ENCODE results near the gene OR2A42. TPM values are rescaled to one million over a fixed set of nuclear protein-coding genes. Genes with fewer than 3 reads are reported as not detected.
"Not testable (repeated sequence)": the region's sequence is repeated elsewhere in the genome, so short reads cannot be mapped to it uniquely, and the experiment has no call there.

The OR2A42 gene
- total RNA-seq, 1 donor, result not detected

DNA sequence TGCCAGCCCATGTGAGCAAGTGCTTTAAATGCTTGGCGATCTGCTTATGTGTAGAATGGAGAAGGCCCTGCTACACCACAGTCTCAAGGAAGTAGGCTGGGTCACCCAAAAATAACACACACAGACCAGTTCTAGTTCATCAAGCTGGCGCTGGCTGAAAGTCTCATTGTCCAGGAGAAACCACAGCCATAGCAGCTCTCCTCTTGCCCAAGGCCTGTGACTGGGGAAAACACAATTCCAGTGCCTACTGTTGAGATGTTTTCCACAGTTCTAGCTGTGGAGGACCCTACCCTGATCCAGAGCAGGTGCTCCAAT is 60.3 kb downstream of the OR2A42 start:
- DNase-seq (ENCODE audit: low read depth), result not testable (repeated sequence)

DNA sequence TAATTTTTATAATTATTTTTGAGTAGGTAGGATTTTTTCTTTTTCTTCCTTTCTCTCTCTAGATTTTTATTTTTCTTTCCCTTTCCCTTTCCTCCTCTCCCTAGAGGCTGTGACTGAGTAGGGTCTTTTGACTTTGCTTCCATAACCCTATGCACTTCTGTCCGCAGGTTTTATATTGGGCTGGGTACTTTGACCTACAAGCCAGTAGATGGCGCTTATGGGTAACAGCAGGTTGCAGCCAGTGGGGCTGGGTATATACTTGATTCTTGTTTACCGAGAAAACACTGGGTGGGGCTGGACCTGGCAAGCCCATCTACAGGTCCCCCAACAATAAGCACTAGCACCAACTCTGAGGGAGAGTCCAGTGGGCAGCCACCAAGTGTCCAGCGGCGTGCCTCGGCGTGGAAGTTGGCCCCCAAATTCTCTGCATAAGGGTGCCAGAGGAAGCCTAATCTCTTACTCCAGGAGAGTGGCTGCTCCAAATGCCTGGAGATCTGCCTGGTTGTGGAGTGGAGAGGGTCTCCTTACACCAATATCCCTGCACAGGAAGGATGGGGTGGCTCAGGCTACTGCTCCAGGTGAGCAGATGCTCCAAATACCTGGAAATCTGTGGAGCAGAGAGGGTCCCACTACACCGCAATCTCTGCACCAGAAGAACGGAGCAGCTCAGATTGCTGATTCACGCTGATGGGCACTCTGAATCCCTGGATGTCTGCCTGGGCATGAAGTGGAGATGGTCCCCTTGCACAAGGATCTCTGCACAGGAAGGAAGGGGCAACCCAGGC is 60.8 kb downstream of the OR2A42 start:
- H3K4me3 ChIP-seq (ENCODE audit: low read depth, low read length), result not testable (repeated sequence)
- peak; percentile 45 for DNase-seq (ENCODE audit: low read depth)
- TF ChIP-seq, protein P1, sequence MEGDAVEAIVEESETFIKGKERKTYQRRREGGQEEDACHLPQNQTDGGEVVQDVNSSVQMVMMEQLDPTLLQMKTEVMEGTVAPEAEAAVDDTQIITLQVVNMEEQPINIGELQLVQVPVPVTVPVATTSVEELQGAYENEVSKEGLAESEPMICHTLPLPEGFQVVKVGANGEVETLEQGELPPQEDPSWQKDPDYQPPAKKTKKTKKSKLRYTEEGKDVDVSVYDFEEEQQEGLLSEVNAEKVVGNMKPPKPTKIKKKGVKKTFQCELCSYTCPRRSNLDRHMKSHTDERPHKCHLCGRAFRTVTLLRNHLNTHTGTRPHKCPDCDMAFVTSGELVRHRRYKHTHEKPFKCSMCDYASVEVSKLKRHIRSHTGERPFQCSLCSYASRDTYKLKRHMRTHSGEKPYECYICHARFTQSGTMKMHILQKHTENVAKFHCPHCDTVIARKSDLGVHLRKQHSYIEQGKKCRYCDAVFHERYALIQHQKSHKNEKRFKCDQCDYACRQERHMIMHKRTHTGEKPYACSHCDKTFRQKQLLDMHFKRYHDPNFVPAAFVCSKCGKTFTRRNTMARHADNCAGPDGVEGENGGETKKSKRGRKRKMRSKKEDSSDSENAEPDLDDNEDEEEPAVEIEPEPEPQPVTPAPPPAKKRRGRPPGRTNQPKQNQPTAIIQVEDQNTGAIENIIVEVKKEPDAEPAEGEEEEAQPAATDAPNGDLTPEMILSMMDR (IDR thresholded peaks at IDR 0.05; ENCODE audit: insufficient read depth, low read length), result peak; percentile 48

More for the DNA sequence above, 60.3 kb downstream of the OR2A42 start:
- not testable (repeated sequence) for H3K4me3 ChIP-seq (ENCODE audit: low read depth, low read length)

Other genes with a start within 250 kb of the OR2A42 start
- not detected in 2 replicates for gene OR6B1, start 239.3 kb downstream of the OR2A42 start, total RNA-seq (ENCODE audit: low replicate concordance)
- gene OR2A5, start 190.7 kb downstream of the OR2A42 start, total RNA-seq (ENCODE audit: low replicate concordance), result not detected in 2 replicates
- not detected in 2 replicates for gene OR2A25, start 169.8 kb downstream of the OR2A42 start, total RNA-seq (ENCODE audit: low replicate concordance)
- not detected in 2 replicates for gene OR2A12, start 153.3 kb downstream of the OR2A42 start, total RNA-seq (ENCODE audit: low replicate concordance)
- gene OR2A2, start 130.0 kb downstream of the OR2A42 start, total RNA-seq (ENCODE audit: low replicate concordance), result not detected in 2 replicates
- not detected in 2 replicates for gene OR2A14, start 116.4 kb downstream of the OR2A42 start, total RNA-seq (ENCODE audit: low replicate concordance)
- gene CTAGE4, start 56.1 kb downstream of the OR2A42 start, total RNA-seq (ENCODE audit: low replicate concordance), result 1.7 and 2.9 TPM in 2 replicates
- 1.1 and 2.7 TPM in 2 replicates for gene ARHGEF35, start 43.8 kb downstream of the OR2A42 start, total RNA-seq (ENCODE audit: low replicate concordance)
- gene OR2A7, start 25.2 kb upstream of the OR2A42 start, total RNA-seq (ENCODE audit: low replicate concordance), result 0.81 and 0.98 TPM in 2 replicates
- gene CTAGE8, start 29.7 kb upstream of the OR2A42 start, total RNA-seq (ENCODE audit: low replicate concordance), result 6.2 TPM in 1 of 2 replicates, not detected in the other
- gene OR2A1, start 72.8 kb upstream of the OR2A42 start, total RNA-seq (ENCODE audit: low replicate concordance), result 0.27 TPM in 1 of 2 replicates, not detected in the other
- 1.6 and 3.2 TPM in 2 replicates for gene ARHGEF5, start 115.8 kb upstream of the OR2A42 start, total RNA-seq (ENCODE audit: low replicate concordance)
- gene NOBOX, start 164.1 kb upstream of the OR2A42 start, total RNA-seq (ENCODE audit: low replicate concordance), result not detected in 2 replicates